IPS DF 4.7 (cell line): ENCODE results near the gene NEK1.

Experiments used
- DNase-seq: peaks from one replicate; pipeline ENCODE4 v3.0.0-alpha.2; 2013; ENCODE audit warnings: low spot score; ENCODE audit errors: extremely low read depth

NEK1 gene

GRCh38 chr4:169372791-169373190 lies 239.6 kb downstream of the NEK1 start:
- no peak for DNase-seq

GRCh38 chr4:169369634-169370033 lies 242.7 kb downstream of the NEK1 start:
- peak; percentile 2 for DNase-seq

- DNase-seq = no peak
Measured at GRCh38 chr4:169367826-169368225, 244.6 kb downstream of the NEK1 start.

GRCh38 chr4:169366821-169367220 lies 245.6 kb downstream of the NEK1 start:
- DNase-seq = no peak

- no peak for DNase-seq
Measured at GRCh38 chr4:169362607-169363006, 249.8 kb downstream of the NEK1 start.

GRCh38 chr4:169361756-169362155 lies 250.6 kb downstream of the NEK1 start:
- no peak for DNase-seq

GRCh38 chr4:169359961-169360360 lies 252.4 kb downstream of the NEK1 start:
- no peak for DNase-seq

- no peak for DNase-seq
Measured at GRCh38 chr4:169352360-169352759, 260.0 kb downstream of the NEK1 start.

GRCh38 chr4:169351872-169352271 lies 260.5 kb downstream of the NEK1 start:
- DNase-seq = no peak

- DNase-seq = no peak
Measured at GRCh38 chr4:169348541-169348940, 263.8 kb downstream of the NEK1 start.

- no peak for DNase-seq
Measured at GRCh38 chr4:169346840-169347239, 265.5 kb downstream of the NEK1 start.

- no peak for DNase-seq
Measured at GRCh38 chr4:169345316-169345721, 267.1 kb downstream of the NEK1 start.
